GM23248 (cell line): ENCODE data around the gene JUP. TPM values are rescaled to one million over a fixed set of nuclear protein-coding genes. Genes with fewer than 3 reads are reported as not detected.

Source experiments
- DNase-seq: peaks from one replicate; pipeline ENCODE4 v3.0.0-alpha.2; 2015
- H2AFZ ChIP-seq: fragments of 200-600 bp; sonication (generic); 2 replicates; pipeline ENCODE4 v1.6.1; 2016; ENCODE audit warnings: antibody characterized with exemption
- H3F3A ChIP-seq: fragments of 200-600 bp; sonication (generic); 2 replicates; pipeline ENCODE4 v1.6.1; 2016; ENCODE audit warnings: mild to moderate bottlenecking, antibody characterized with exemption, mixed run types; ENCODE audit not compliant: insufficient read depth
- H3K27ac ChIP-seq: fragments of 200-600 bp; sonication (generic); 2 replicates; pipeline ENCODE4 v1.5.1; 2016; ENCODE audit warnings: mild to moderate bottlenecking
- H3K27me3 ChIP-seq: fragments of 200-600 bp; sonication (generic); replicated peaks from 2 replicates; pipeline ENCODE4 v1.6.1; 2016; ENCODE audit warnings: mild to moderate bottlenecking; ENCODE audit not compliant: insufficient read depth
- H3K36me3 ChIP-seq: fragments of 200-600 bp; sonication (generic); 2 replicates; pipeline ENCODE4 v1.6.1; 2016; ENCODE audit warnings: low read depth, mild to moderate bottlenecking
- H3K4me1 ChIP-seq: fragments of 200-600 bp; sonication (generic); 2 replicates; pipeline ENCODE4 v1.6.1; 2016; ENCODE audit warnings: mild to moderate bottlenecking; ENCODE audit not compliant: insufficient read depth
- H3K4me2 ChIP-seq: fragments of 200-600 bp; sonication (generic); one replicate; pipeline ENCODE4 v1.6.1; 2016; ENCODE audit warnings: mild to moderate bottlenecking; ENCODE audit not compliant: unreplicated experiment
- H3K4me3 ChIP-seq: fragments of 200-600 bp; sonication (generic); 2 replicates; pipeline ENCODE4 v1.5.1; 2016; ENCODE audit warnings: mild to moderate bottlenecking
- H3K79me2 ChIP-seq: fragments of 200-600 bp; sonication (generic); 2 replicates; pipeline ENCODE4 v1.6.1; 2016; ENCODE audit warnings: mild to moderate bottlenecking; ENCODE audit not compliant: insufficient read depth
- H3K9ac ChIP-seq: fragments of 200-600 bp; sonication (generic); 2 replicates; pipeline ENCODE4 v1.6.1; 2016; ENCODE audit warnings: mild to moderate bottlenecking
- H3K9me2 ChIP-seq: fragments of 200-600 bp; sonication (generic); 2 replicates; pipeline ENCODE4 v1.6.1; 2016; ENCODE audit warnings: mixed run types, mild to moderate bottlenecking, moderate library complexity; ENCODE audit not compliant: insufficient read depth
- H3K9me3 ChIP-seq: fragments of 200-600 bp; sonication (generic); one replicate; pipeline ENCODE4 v1.6.1; 2017; ENCODE audit warnings: low read depth
- H4K20me1 ChIP-seq: fragments of 200-600 bp; sonication (generic); 2 replicates; pipeline ENCODE4 v1.6.0; 2016; ENCODE audit not compliant: insufficient read depth
- EZH2 ChIP-seq: fragments of 200-600 bp; sonication (generic); IDR thresholded peaks from 2 replicates; pipeline ENCODE4 v1.6.1; 2018; ENCODE audit warnings: antibody characterized with exemption, mild to moderate bottlenecking; ENCODE audit not compliant: insufficient read depth, poor library complexity, severe bottlenecking
- EZH2phosphoT487 ChIP-seq: fragments of 200-600 bp; sonication (generic); IDR thresholded peaks from 2 replicates; pipeline ENCODE4 v1.6.1; 2018; ENCODE audit warnings: antibody characterized with exemption, moderate library complexity, mild to moderate bottlenecking, low read depth; ENCODE audit not compliant: insufficient read depth
- WGBS, 2 experiments: methylation state at CpG; one replicate each; pipeline ENCODE4 v1.1.6; 2015 to 2017; ENCODE audit warnings: low lambda C conversion rate in 2 of 2, low coverage in 1 of 2; ENCODE audit errors: missing lambda C conversion rate in 2 of 2; 5-methylcytosine and 5-hydroxymethylcytosine counted together
- in situ Hi-C: fragments of 300-500 bp; cut with MboI; formaldehyde crosslinking; loops from 2 replicates; pipeline ENCODE4 v1.15.0; 2020
- polyA plus RNA-seq: library from polyadenylated mRNA; unstranded; fragments of >200 nt; fragmentation: Nextera tagmentation; extraction: Ambion mirVana; gene quantifications from 2 replicates; pipeline ENCODE4 v1.2.1, GENCODE V29; 2016
- total RNA-seq: library from RNA; depleted of rRNA; stranded (reverse); fragments of >200 nt; shearing (Covaris generic); gene quantifications from 2 replicates; pipeline ENCODE4 v1.2.3, GENCODE V29; 2014

The JUP gene
- total and polyA plus RNA-seq, 2 experiments from 2014 or later, result 2.3 to 3.6 TPM

DNA sequence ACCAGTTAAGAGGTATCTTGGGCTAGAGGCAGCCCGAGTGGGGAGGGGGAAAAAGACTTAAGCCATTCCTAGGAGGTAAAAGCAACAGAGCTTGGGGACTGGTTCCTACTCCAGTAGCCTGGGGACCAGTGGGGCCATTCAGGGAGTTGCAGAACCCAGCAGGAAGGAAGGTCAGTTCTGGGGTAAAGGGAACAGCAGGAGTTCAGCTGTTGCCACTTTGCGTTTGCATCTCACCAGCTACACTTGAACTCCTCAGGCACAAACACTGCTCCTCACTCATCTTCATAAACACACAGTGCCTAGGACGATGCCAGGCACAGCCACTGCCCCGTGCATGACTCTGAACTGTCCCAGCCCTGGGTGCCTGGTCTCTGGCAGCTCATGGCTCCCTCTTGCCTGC is 56.0 kb downstream of the JUP start:
- Histone ChIP-seq H3K9ac (no peak overlapping the region), H3K27ac (no peak overlapping the region), H3K79me2 (no peaks in the 10 kb centered on the region), H2AFZ (no peak overlapping the region), H3K36me3 (no peaks in the 10 kb centered on the region), H3K9me2 (no peaks in the 10 kb centered on the region), H3K4me1 (no peaks in the 10 kb centered on the region), H3K4me3 (no peak overlapping the region), H3K27me3 (peaks cover 38% of the 10 kb centered on the region), H3K9me3 (no peaks in the 10 kb centered on the region), H4K20me1 (no peaks in the 10 kb centered on the region), H3F3A (no peaks in the 10 kb centered on the region), H3K4me2 (no peak overlapping the region)
- in situ Hi-C loops, result no loop called here
- no peak for TF ChIP-seq EZH2
- no peak for TF ChIP-seq EZH2phosphoT487
- 22 to 32% methylated on average over 4 of the region's 4 CpGs for WGBS, 2 experiments
- DNase-seq, result no peak

DNA sequence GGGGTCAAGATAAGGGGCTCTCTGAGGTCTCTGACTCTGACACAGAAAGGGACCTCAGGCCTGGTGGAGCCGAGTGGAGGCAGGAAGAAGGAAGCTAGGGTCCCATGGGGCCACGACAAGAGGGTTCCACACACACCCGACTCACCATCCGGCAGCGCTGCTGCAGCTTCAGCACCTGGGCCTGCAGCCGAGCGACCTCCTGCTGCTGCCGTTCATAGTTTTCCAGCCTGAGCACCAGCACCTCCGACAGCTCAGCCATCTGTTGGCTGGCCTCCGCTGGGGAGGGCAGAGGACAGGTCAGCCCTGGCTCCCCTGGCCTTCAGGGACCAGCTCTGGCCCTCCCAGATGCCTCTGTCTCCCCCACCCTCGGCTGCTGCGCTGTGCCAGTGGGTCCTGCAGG is 58.5 kb downstream of the JUP start:
- Histone ChIP-seq H3K36me3 (no peaks in the 10 kb centered on the region), H3K9ac (no peak overlapping the region), H3K27ac (no peak overlapping the region), H3F3A (no peaks in the 10 kb centered on the region), H2AFZ (no peak overlapping the region), H3K27me3 (peaks cover 21% of the 10 kb centered on the region), H3K79me2 (no peaks in the 10 kb centered on the region), H3K4me3 (no peak overlapping the region), H3K4me1 (no peaks in the 10 kb centered on the region), H3K9me2 (no peaks in the 10 kb centered on the region), H4K20me1 (no peaks in the 10 kb centered on the region), H3K9me3 (no peaks in the 10 kb centered on the region), H3K4me2 (no peak overlapping the region)
- DNase-seq, result no peak
- in situ Hi-C loops, result no loop called here
- no peak for TF ChIP-seq EZH2
- no peak for TF ChIP-seq EZH2phosphoT487
- 66 to 71% methylated on average over 12 of the region's 12 CpGs for WGBS, 2 experiments

DNA sequence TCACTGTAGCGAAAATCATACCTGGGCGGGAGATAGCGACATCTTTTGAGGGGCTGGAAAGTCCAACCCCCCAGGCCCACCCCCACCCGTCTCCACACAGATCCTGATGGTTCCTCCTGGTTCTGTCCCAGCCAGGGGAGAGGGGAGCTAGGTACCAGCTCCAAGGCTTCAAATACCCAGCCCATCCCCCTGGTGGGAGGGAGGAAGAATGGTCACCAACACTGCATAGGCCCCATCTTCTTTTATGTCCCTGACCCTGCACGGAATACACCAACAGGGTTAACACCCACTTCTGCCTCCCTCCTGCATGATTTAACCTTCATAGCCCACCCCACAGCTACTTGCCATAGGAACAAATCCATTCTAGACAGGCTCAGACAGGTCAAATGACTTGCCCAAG is 61.4 kb downstream of the JUP start:
- Histone ChIP-seq H3K4me3 (no peak overlapping the region), H3K4me1 (no peaks in the 10 kb centered on the region), H3K4me2 (no peak overlapping the region), H3K9me3 (no peaks in the 10 kb centered on the region), H3K9ac (no peak overlapping the region), H3F3A (no peaks in the 10 kb centered on the region), H3K36me3 (no peaks in the 10 kb centered on the region), H3K27ac (no peak overlapping the region), H3K27me3 (peaks cover 1% of the 10 kb centered on the region; the same call in 1 of the 2 replicates), H3K9me2 (no peaks in the 10 kb centered on the region), H3K79me2 (no peaks in the 10 kb centered on the region), H2AFZ (no peak overlapping the region), H4K20me1 (no peaks in the 10 kb centered on the region)
- DNase-seq, result no peak
- 71 to 72% methylated on average over 5 of the region's 5 CpGs for WGBS, 2 experiments
- TF ChIP-seq EZH2phosphoT487 (no peak), EZH2 (no peak)
- in situ Hi-C loops, result no loop called here

DNA sequence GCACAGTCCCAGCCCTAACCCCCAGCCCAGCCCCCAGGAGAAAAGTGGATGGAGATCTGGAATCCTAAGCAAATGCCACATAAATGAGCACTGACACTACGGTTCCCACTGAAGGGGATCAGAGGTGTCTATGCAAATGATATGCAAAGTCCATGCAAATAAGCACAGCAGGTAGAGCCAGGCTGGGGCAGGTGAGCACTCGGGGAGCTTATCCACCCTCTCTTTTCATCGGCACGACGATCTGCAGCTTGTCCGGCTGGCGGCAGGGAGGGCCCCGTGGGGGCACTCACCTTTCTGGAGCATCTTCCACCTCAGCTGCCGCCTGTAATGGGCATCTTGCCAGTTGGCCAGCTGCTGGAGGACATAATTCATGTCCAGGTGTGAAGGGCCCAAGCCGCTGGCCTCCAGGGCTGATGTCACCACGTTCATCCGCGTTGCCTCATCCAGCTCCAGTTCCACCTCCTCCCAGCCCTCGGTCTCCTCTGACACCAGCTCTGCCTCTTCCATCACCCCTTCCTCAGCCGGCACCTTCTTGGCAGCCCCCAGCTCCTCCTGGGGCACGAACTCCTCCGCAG is 61.9 kb downstream of the JUP start:
- WGBS, 2 experiments, result 55 to 59% methylated on average over 13 to 16 of the region's 17 CpGs

More for the DNA sequence above, 61.9 kb downstream of the JUP start:
- Histone ChIP-seq H3K9ac (no peak overlapping the region), H3K36me3 (no peaks in the 10 kb centered on the region), H3K79me2 (no peaks in the 10 kb centered on the region), H3K4me3 (no peak overlapping the region), H3F3A (no peaks in the 10 kb centered on the region), H3K4me2 (no peak overlapping the region), H3K27ac (no peak overlapping the region), H4K20me1 (no peaks in the 10 kb centered on the region), H3K4me1 (no peaks in the 10 kb centered on the region), H3K27me3 (no peaks in the 10 kb centered on the region), H3K9me3 (no peaks in the 10 kb centered on the region), H3K9me2 (no peaks in the 10 kb centered on the region), H2AFZ (no peak overlapping the region)
- TF ChIP-seq EZH2 (no peak), EZH2phosphoT487 (no peak)
- no peak for DNase-seq
- in situ Hi-C loops, result no loop called here
